Activated CD8-positive, alpha-beta memory T cell treated with anti-CD3 and anti-CD28 coated beads, Interleukin-2, amount 10 ng/mL, durations not matched to agents 7 days and 5 days (primary cell): Measurements from ENCODE around the gene ZNF639. TPM values are rescaled to one million over a fixed set of nuclear protein-coding genes. Genes with fewer than 3 reads are reported as not detected.
"Not testable (repeated sequence)": the region's sequence is repeated elsewhere in the genome, so short reads cannot be mapped to it uniquely, and the experiment has no call there.

Experiments
- ATAC-seq: fragments of 150-1000 bp; cut with Tn5 transposase; one replicate; pipeline ENCODE4 v1.10.0; 2021; ENCODE audit warnings: moderate library complexity
- CTCF ChIA-PET: fragments of 350-600 bp; sonication (Branson Sonifier 250); formaldehyde crosslinking; loops from one replicate; lab custom pipeline; 2021; ENCODE audit warnings: antibody characterized with exemption; lab: Charles Lee
- DNase-seq: peaks from one replicate; pipeline ENCODE4 v3.0.0-alpha.2; 2020
- H3K27ac Mint-ChIP-seq: one replicate; pipeline ENCODE4 v1.8.0; 2021; ENCODE audit warnings: mild to moderate bottlenecking, mixed read lengths
- H3K27me3 Mint-ChIP-seq: one replicate; pipeline ENCODE4 v1.8.0; 2021; ENCODE audit warnings: mixed read lengths
- H3K36me3 Mint-ChIP-seq: one replicate; pipeline ENCODE4 v1.8.0; 2021; ENCODE audit warnings: mild to moderate bottlenecking, mixed read lengths
- H3K4me1 Mint-ChIP-seq: one replicate; pipeline ENCODE4 v1.8.0; 2021; ENCODE audit warnings: mixed read lengths
- H3K4me3 Mint-ChIP-seq: one replicate; pipeline ENCODE4 v1.8.0; 2021; ENCODE audit warnings: mild to moderate bottlenecking, moderate library complexity, mixed read lengths
- H3K9me3 Mint-ChIP-seq: one replicate; pipeline ENCODE4 v1.8.0; 2022; ENCODE audit warnings: low read depth, mixed read lengths
- total RNA-seq, 2 experiments: library from RNA; stranded (reverse); gene quantifications; one replicate each; pipeline ENCODE4 v1.2.3, GENCODE V29; 2021

ZNF639 gene, protein sequence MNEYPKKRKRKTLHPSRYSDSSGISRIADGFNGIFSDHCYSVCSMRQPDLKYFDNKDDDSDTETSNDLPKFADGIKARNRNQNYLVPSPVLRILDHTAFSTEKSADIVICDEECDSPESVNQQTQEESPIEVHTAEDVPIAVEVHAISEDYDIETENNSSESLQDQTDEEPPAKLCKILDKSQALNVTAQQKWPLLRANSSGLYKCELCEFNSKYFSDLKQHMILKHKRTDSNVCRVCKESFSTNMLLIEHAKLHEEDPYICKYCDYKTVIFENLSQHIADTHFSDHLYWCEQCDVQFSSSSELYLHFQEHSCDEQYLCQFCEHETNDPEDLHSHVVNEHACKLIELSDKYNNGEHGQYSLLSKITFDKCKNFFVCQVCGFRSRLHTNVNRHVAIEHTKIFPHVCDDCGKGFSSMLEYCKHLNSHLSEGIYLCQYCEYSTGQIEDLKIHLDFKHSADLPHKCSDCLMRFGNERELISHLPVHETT
- 10 to 100 TPM; 30.1 to 32.2 TPM for total RNA-seq

DNA sequence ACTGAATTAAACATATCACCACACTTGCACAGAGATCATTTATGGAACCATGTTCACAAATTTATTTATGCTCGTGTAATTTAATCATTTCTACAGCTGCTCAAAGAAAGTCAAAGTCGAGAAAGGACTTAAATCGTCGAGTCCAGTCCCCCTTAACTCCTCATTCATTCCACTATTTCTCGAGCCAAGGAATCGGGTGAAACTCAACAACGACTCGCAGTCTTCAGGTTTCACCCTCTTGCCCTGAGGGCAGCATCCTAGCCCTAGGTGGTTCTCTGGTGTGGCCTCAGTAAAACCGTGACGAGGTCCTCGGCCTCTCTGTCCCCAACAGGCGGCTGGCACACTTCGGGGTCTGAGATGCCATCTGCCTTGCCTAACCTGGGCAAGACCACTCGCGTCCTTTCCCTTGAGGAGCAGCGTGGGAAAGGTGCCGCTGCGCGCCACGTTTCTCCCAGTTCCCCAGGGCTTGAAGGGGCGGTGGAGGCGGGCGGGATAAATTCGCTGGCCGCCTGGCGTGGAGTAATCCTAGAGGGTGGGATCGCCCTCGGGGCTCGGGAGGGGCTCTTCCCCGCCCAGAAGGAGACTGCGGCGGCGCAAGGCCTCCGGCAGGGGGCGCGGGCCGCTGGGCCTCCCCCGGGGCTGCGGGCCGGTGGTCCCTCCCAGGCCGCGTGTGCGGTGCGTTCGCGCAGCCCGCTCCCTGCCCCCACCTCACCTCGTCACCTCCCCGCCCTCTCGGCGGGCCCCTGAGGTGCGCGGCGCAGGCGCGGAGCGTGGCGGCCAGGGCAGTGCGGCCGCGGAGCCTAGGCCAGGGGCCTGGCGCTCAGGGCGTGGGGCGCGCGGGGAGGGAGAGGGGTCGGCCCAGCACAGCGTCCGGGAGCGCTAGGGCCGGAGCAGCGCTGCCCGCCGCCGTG, at the start of gene ZNF639:
Gene ZNF639, plus strand, starts transcription at position 746 of the 911 bp plus-strand sequence. CDS start 5,263 bp downstream, outside the sequence.
- peaks cover 9% of the 10 kb centered on the region for H3K36me3 Mint-ChIP-seq
- CTCF ChIA-PET, result interaction anchor here (1.0 to 2.5 kb wide), 7 partner anchors 29 to 307 kb away, joined by 3 to 16 read pairs (median 4); partner anchors contain the start of genes ACTL6A and PIK3CA
- peak within 1 kb of the TSS; percentile 88 for H3K4me3 Mint-ChIP-seq
- peaks cover 36% of the 10 kb centered on the region for H3K4me1 Mint-ChIP-seq
- H3K9me3 Mint-ChIP-seq, result no peaks in the 10 kb centered on the region
- ATAC-seq, result peak; percentile 83
- peak within 1 kb of the TSS; percentile 92 for H3K27ac Mint-ChIP-seq
- peaks cover 12% of the 10 kb centered on the region for H3K27me3 Mint-ChIP-seq
- peak; percentile 87 for DNase-seq

GRCh38 chr3:179274434-179274833, 48.4 kb upstream of the ZNF639 start:
- CTCF ChIA-PET, result interaction anchor here (0.6 kb wide), 1 partner anchor 1183 kb away, joined by 3 read pairs; no protein-coding TSS in a partner anchor
- not testable (repeated sequence) for ATAC-seq, H3K4me3 Mint-ChIP-seq, H3K4me1 Mint-ChIP-seq, H3K9me3 Mint-ChIP-seq, DNase-seq, H3K36me3 Mint-ChIP-seq, H3K27ac Mint-ChIP-seq
- peaks cover 27% of the 10 kb centered on the region for H3K27me3 Mint-ChIP-seq

DNA sequence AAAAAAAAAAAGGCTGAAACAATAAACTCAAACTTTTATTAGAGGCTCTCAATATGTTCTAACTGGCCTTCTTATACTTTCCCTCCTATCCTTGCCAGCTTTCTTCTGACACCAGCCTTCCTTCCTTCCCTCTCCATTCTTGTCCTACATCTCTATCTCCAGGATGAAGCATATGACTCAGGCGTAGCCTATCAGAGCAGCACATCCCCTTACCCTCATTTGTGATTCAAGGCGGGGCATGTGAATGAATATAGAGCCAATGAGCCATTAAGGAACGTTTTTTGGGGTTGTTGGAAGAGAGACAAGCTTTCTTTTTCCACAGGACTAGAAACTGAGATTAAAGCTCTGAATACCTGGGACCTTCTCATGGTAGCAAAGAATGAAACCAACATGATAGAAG, 46.8 kb upstream of the ZNF639 start:
- Mint-ChIP-seq H3K36me3 (no peaks in the 10 kb centered on the region), H3K4me3 (no peak overlapping the region), H3K27ac (no peak overlapping the region), H3K4me1 (no peaks in the 10 kb centered on the region), H3K27me3 (peaks cover 27% of the 10 kb centered on the region), H3K9me3 (no peaks in the 10 kb centered on the region)
- DNase-seq (no peak), ATAC-seq (no peak)
- CTCF ChIA-PET, result interaction anchor here (1.3 kb wide), 1 partner anchor 14 kb away, joined by 5 read pairs; no protein-coding TSS in a partner anchor

- no peaks in the 10 kb centered on the region for H3K4me1 Mint-ChIP-seq
- DNase-seq, result no peak
- ATAC-seq, result no peak
- H3K4me3 Mint-ChIP-seq, result no peak overlapping the region
- peaks cover 30% of the 10 kb centered on the region for H3K27me3 Mint-ChIP-seq
- H3K36me3 Mint-ChIP-seq, result no peaks in the 10 kb centered on the region
- CTCF ChIA-PET, result interaction anchor here (1.3 kb wide), 1 partner anchor 14 kb away, joined by 5 read pairs; no protein-coding TSS in a partner anchor
- no peak overlapping the region for H3K27ac Mint-ChIP-seq
- no peaks in the 10 kb centered on the region for H3K9me3 Mint-ChIP-seq
These were observed 46.1 kb upstream of the ZNF639 start for GRCh38 chr3:179276743-179277142.

- H3K4me3 Mint-ChIP-seq, result no peak overlapping the region
- H3K9me3 Mint-ChIP-seq, result no peaks in the 10 kb centered on the region
- H3K27ac Mint-ChIP-seq, result no peak overlapping the region
- no peaks in the 10 kb centered on the region for H3K36me3 Mint-ChIP-seq
- no peaks in the 10 kb centered on the region for H3K4me1 Mint-ChIP-seq
- DNase-seq (no peak), ATAC-seq (no peak)
- CTCF ChIA-PET, result interaction anchor here (1.2 kb wide), 1 partner anchor 10 kb away, joined by 3 read pairs; no protein-coding TSS in a partner anchor
- peaks cover 39% of the 10 kb centered on the region for H3K27me3 Mint-ChIP-seq
These were observed 44.7 kb upstream of the ZNF639 start for GRCh38 chr3:179278151-179278550.

DNA sequence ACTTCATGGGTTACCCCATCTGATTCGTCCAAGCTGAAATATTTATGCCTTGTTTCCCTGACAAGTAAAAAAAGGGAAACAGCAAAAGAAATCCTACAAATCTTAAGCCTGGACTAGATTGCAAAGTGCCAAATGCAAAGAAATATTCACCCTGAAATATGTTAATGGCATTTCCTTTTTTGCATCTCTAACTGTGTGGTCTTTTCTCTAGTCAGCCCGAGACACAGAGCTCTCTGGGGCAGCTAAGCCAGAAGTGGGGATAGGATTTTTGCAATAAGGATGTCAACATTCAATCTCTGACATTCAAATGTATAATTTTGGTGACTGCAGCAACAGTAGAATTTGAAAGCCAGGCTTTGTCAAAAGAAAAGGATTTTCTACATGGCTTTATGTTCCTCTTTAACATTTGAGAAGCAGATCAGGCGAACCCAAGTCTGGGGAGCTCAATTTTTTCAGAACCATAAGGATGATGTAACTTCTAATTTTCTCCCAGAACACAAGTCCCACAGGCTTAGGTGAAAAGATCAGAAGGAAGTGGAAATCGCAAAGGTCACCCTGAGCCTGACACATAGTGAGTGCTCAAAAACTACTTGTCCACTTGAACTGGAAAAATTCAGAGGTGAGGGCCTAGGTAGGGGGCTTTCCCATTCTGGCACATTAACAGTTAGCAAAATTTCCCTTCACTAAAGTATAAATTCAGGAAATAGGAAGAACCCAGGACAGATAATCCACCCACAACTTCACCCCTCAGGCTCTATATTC, 43.7 kb upstream of the ZNF639 start:
- Mint-ChIP-seq H3K27ac (no peak overlapping the region), H3K27me3 (peaks cover 49% of the 10 kb centered on the region), H3K9me3 (no peaks in the 10 kb centered on the region), H3K4me1 (no peaks in the 10 kb centered on the region), H3K4me3 (no peak overlapping the region), H3K36me3 (no peaks in the 10 kb centered on the region)
- CTCF ChIA-PET, result no interaction called here
- ATAC-seq, result no peak
- no peak for DNase-seq

DNA sequence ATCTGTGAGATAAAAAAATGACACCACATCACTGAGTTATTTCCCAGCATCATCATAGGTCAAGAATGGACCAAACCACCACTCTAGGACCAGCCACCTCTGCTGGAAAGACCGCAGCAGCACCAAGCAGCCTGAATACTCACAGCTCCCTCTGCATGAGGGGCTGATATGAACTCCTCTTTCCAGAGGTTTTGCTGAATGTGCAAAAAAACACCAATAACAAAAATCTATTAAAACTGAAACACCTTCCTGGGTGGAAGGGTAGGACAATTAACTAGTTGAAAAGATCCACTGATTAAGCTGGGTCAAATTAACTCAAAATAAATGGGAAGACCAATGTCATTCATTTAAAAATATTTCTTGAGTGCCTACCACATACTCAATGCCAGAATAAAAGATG, 43.0 kb upstream of the ZNF639 start:
- Mint-ChIP-seq H3K9me3 (no peaks in the 10 kb centered on the region), H3K27ac (no peak overlapping the region), H3K27me3 (peaks cover 53% of the 10 kb centered on the region), H3K4me1 (no peaks in the 10 kb centered on the region), H3K4me3 (no peak overlapping the region), H3K36me3 (no peaks in the 10 kb centered on the region)
- CTCF ChIA-PET, result interaction anchor here (1.1 kb wide), 1 partner anchor 143 kb away, joined by 4 read pairs; no protein-coding TSS in a partner anchor
- DNase-seq, result no peak
- no peak for ATAC-seq

- Mint-ChIP-seq H3K4me1 (no peaks in the 10 kb centered on the region), H3K27ac (no peak overlapping the region), H3K27me3 (peaks cover 45% of the 10 kb centered on the region), H3K36me3 (no peaks in the 10 kb centered on the region), H3K4me3 (no peak overlapping the region), H3K9me3 (no peaks in the 10 kb centered on the region)
- DNase-seq (no peak), ATAC-seq (no peak)
- CTCF ChIA-PET, result no interaction called here
These were observed 41.0 kb upstream of the ZNF639 start for GRCh38 chr3:179281825-179282224.

- DNase-seq (no peak), ATAC-seq (no peak)
- no peak overlapping the region for H3K4me3 Mint-ChIP-seq
- no peaks in the 10 kb centered on the region for H3K9me3 Mint-ChIP-seq
- no peaks in the 10 kb centered on the region for H3K4me1 Mint-ChIP-seq
- no peak overlapping the region for H3K27ac Mint-ChIP-seq
- H3K36me3 Mint-ChIP-seq, result no peaks in the 10 kb centered on the region
- CTCF ChIA-PET, result no interaction called here
- peaks cover 27% of the 10 kb centered on the region for H3K27me3 Mint-ChIP-seq
These were observed 36.5 kb upstream of the ZNF639 start for GRCh38 chr3:179286331-179286730.

DNA sequence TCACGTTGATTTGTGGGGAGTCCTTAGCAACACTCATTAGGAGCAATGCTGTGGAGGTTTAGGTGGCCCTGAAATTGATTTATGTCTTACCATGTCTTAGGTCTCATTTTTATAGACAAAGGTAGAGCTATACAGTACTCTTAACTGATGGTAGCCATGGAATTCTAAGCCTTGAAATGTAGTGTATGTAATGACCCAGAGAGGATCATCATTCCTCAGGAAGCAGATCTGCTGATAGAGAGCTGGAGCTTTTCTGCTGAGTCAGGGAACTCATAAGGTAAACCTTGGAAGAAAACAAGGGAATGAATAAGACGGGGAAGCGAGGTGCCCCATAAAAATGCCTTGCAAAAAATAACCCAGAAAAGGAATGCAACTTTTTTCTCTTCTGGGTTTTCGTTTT, 34.0 kb upstream of the ZNF639 start:
- no peaks in the 10 kb centered on the region for H3K9me3 Mint-ChIP-seq

DNA sequence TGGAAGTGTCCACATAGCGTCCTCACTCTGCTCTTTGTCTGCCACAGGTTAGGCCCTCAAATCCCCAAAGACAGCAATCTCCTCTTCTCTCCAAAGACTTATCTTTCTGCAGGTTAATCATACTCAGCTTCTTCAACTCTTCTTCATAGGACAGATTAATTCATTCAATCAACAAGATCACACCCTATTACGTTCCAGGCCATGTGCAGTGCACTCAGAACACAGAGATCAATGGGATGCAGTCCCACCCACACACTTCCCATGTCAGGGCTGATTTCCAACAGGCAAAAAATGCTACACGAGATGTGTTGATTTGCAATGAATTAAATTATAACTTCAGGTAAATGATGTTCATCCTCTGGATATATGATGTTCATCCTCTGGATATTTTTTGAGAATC, 33.5 kb upstream of the ZNF639 start:
- CTCF ChIA-PET, result no interaction called here
- Mint-ChIP-seq H3K4me3 (no peak overlapping the region), H3K27ac (no peak overlapping the region), H3K27me3 (peaks cover 17% of the 10 kb centered on the region), H3K9me3 (no peaks in the 10 kb centered on the region), H3K36me3 (no peaks in the 10 kb centered on the region), H3K4me1 (no peaks in the 10 kb centered on the region)
- no peak for ATAC-seq
- no peak for DNase-seq

More for the DNA sequence above, 34.0 kb upstream of the ZNF639 start:
- no peaks in the 10 kb centered on the region for H3K4me1 Mint-ChIP-seq
- H3K4me3 Mint-ChIP-seq, result no peak overlapping the region
- CTCF ChIA-PET, result no interaction called here
- DNase-seq (no peak), ATAC-seq (no peak)
- H3K36me3 Mint-ChIP-seq, result no peaks in the 10 kb centered on the region
- no peak overlapping the region for H3K27ac Mint-ChIP-seq
- H3K27me3 Mint-ChIP-seq, result peaks cover 22% of the 10 kb centered on the region

GRCh38 chr3:179292450-179292849, 30.4 kb upstream of the ZNF639 start:
- DNase-seq, result no peak
- Mint-ChIP-seq H3K4me3 (no peak overlapping the region), H3K4me1 (no peaks in the 10 kb centered on the region), H3K27me3 (peaks cover 33% of the 10 kb centered on the region), H3K27ac (no peak overlapping the region), H3K9me3 (no peaks in the 10 kb centered on the region), H3K36me3 (no peaks in the 10 kb centered on the region)
- CTCF ChIA-PET, result no interaction called here
- no peak for ATAC-seq
